Esophagus squamous epithelium (tissue), 4 donors: ENCODE results near the gene IL16.

Experiments used
- POLR2A ChIP-seq, 4 donors: fragments of 450-650 bp; IDR thresholded peaks; one replicate each; pipeline ENCODE4 v1.6.1; 2017; ENCODE audit warnings: antibody characterized with exemption in 4 of 4, mild to moderate bottlenecking in 4 of 4, moderate library complexity in 3 of 4
- TF ChIP-seq, protein P1 (sequence below), 6 experiments: fragments of 450-650 bp in 4 of 6; fragments of 200-600 bp in 2 of 6; sonication (generic) in 2 of 6; IDR thresholded peaks; one replicate each; pipeline ENCODE4 v1.5.1; 2016 to 2019; ENCODE audit warnings: antibody characterized with exemption in 6 of 6, mild to moderate bottlenecking in 4 of 6, moderate library complexity in 4 of 6

DNA sequence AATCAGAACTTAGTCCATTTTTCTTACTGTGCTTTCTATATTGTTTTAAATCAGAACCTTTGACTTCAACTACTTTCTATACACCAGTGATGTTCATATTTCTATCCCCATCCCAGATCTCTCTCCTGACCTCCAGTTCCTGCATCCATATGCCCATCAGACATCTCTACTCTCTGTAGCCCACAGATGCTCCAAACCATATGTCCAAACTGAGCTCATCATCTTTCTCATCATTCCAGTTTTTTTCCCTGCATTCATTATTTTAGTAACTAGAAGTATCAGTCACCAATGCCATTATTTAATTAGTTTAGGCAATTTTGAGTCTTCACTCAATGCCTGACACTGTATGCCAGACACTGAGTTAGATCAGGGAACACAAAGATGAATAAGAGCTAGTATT lies 25.4 kb upstream of the IL16 start:
- TF ChIP-seq POLR2A (IDR thresholded peaks at IDR 0.05) = no peak
- TF ChIP-seq, protein P1, sequence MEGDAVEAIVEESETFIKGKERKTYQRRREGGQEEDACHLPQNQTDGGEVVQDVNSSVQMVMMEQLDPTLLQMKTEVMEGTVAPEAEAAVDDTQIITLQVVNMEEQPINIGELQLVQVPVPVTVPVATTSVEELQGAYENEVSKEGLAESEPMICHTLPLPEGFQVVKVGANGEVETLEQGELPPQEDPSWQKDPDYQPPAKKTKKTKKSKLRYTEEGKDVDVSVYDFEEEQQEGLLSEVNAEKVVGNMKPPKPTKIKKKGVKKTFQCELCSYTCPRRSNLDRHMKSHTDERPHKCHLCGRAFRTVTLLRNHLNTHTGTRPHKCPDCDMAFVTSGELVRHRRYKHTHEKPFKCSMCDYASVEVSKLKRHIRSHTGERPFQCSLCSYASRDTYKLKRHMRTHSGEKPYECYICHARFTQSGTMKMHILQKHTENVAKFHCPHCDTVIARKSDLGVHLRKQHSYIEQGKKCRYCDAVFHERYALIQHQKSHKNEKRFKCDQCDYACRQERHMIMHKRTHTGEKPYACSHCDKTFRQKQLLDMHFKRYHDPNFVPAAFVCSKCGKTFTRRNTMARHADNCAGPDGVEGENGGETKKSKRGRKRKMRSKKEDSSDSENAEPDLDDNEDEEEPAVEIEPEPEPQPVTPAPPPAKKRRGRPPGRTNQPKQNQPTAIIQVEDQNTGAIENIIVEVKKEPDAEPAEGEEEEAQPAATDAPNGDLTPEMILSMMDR (IDR thresholded peaks at IDR 0.05) = no peak
